Testis (tissue), 2 donors: Measurements from ENCODE around the gene WDR11.

Experiments
- POLR2A ChIP-seq: fragments of 450-650 bp; IDR thresholded peaks from one replicate; pipeline ENCODE4 v1.6.1; 2017; ENCODE audit warnings: antibody characterized with exemption, mild to moderate bottlenecking, moderate library complexity
- TF ChIP-seq, protein P1 (sequence below), 3 experiments: fragments of 450-650 bp in 2 of 3; fragments of 200-600 bp in 1 of 3; sonication (generic) in 1 of 3; IDR thresholded peaks; one replicate each; pipeline ENCODE4 v1.5.1; 2016 to 2019; ENCODE audit warnings: antibody characterized with exemption in 3 of 3, mild to moderate bottlenecking in 2 of 3, moderate library complexity in 1 of 3

- TF ChIP-seq, protein P1, sequence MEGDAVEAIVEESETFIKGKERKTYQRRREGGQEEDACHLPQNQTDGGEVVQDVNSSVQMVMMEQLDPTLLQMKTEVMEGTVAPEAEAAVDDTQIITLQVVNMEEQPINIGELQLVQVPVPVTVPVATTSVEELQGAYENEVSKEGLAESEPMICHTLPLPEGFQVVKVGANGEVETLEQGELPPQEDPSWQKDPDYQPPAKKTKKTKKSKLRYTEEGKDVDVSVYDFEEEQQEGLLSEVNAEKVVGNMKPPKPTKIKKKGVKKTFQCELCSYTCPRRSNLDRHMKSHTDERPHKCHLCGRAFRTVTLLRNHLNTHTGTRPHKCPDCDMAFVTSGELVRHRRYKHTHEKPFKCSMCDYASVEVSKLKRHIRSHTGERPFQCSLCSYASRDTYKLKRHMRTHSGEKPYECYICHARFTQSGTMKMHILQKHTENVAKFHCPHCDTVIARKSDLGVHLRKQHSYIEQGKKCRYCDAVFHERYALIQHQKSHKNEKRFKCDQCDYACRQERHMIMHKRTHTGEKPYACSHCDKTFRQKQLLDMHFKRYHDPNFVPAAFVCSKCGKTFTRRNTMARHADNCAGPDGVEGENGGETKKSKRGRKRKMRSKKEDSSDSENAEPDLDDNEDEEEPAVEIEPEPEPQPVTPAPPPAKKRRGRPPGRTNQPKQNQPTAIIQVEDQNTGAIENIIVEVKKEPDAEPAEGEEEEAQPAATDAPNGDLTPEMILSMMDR (IDR thresholded peaks at IDR 0.05), result no peak
- no peak for TF ChIP-seq POLR2A
Observed at GRCh38 chr10:120891365-120891764, 40.2 kb downstream of the WDR11 start.
